K562 (cell line): Measurements from ENCODE around the gene ZMIZ1. TPM values are rescaled to one million over a fixed set of nuclear protein-coding genes. Genes with fewer than 3 reads are reported as not detected.

ENCODE experiments used
- ARID2 ChIP-seq: fragments of 450-650 bp; IDR thresholded peaks from 2 replicates; pipeline ENCODE4 v1.6.1; 2017; ENCODE audit warnings: antibody characterized with exemption, mild to moderate bottlenecking
- ARNT ChIP-seq, 2 experiments: fragments of 450-650 bp; IDR thresholded peaks; 2 replicates each; pipeline ENCODE4 v1.6.1; 2016; ENCODE audit warnings: mild to moderate bottlenecking in 1 of 2
- ATF6 ChIP-seq: sonication (generic); formaldehyde crosslinking; IDR thresholded peaks from 2 replicates; pipeline ENCODE4 v1.4.0; 2020; ENCODE audit warnings: mild to moderate bottlenecking, missing genetic modification reagents
- EWSR1 ChIP-seq: fragments of 450-650 bp; IDR thresholded peaks from 2 replicates; pipeline ENCODE4 v1.6.1; 2018; ENCODE audit warnings: borderline replicate concordance, mild to moderate bottlenecking, low read depth, moderate library complexity; ENCODE audit not compliant: partially characterized antibody
- FIP1L1 ChIP-seq: fragments of 200-400 bp; formaldehyde crosslinking; IDR thresholded peaks from 2 replicates; pipeline ENCODE4 v1.6.1; 2018; ENCODE audit warnings: mild to moderate bottlenecking, low read depth, low read length; ENCODE audit not compliant: poor library complexity, severe bottlenecking
- GTF2A2 ChIP-seq: IDR thresholded peaks from 2 replicates; pipeline ENCODE4 v1.6.1; 2016; ENCODE audit warnings: mild to moderate bottlenecking, missing genetic modification characterization, missing compliant biosample characterization
- KAT7 ChIP-seq: sonication (generic); formaldehyde crosslinking; IDR thresholded peaks from 2 replicates; pipeline ENCODE4 v1.8.0; 2022; ENCODE audit warnings: missing genetic modification reagents, mild to moderate bottlenecking, borderline replicate concordance
- MED1 ChIP-seq: sonication (generic); formaldehyde crosslinking; IDR thresholded peaks from 2 replicates; pipeline ENCODE4 v1.8.1; 2023; ENCODE audit warnings: missing genetic modification reagents, borderline replicate concordance
- MYC ChIP-seq, 2 experiments: fragments of 250-450 bp in 1 of 2; sonication (Bioruptor Pico) in 1 of 2; IDR thresholded peaks; 2 replicates each; pipeline versions ENCODE4 v1.5.1 to v1.6.1; 2012 to 2021; ENCODE audit warnings: low read depth in 2 of 2, borderline replicate concordance in 1 of 2, improper control_type of control experiment in 1 of 2, low read length in 1 of 2, mild to moderate bottlenecking in 1 of 2, moderate library complexity in 1 of 2
- POLR2B ChIP-seq: fragments of 450-650 bp; IDR thresholded peaks from 2 replicates; pipeline ENCODE4 v1.6.1; 2018; ENCODE audit warnings: low read depth; ENCODE audit not compliant: partially characterized antibody
- PYGO2 ChIP-seq: fragments of 450-650 bp; IDR thresholded peaks from 2 replicates; pipeline ENCODE4 v1.6.1; 2016; ENCODE audit warnings: mild to moderate bottlenecking, missing genetic modification characterization, moderate library complexity, missing compliant biosample characterization
- RAD51 ChIP-seq: fragments of 450-650 bp; IDR thresholded peaks from 2 replicates; pipeline ENCODE4 v1.7.1; 2016; ENCODE audit warnings: low read depth, mild to moderate bottlenecking, borderline replicate concordance
- RHOXF2B ChIP-seq: fragments of 250-450 bp; sonication (Bioruptor Pico); conservative IDR thresholded peaks from 2 replicates; pipeline ENCODE4 v1.5.1; 2021
- SMAD3 ChIP-seq: fragments of 450-650 bp; formaldehyde crosslinking; conservative IDR thresholded peaks from 2 replicates; pipeline ENCODE4 v1.4.0; 2020; ENCODE audit warnings: mild to moderate bottlenecking
- TARDBP ChIP-seq: fragments of 450-650 bp; IDR thresholded peaks from 2 replicates; pipeline ENCODE4 v1.6.1; 2016
- TRIM24 ChIP-seq, 2 experiments: fragments of 450-650 bp; IDR thresholded peaks; 2 replicates each; pipeline ENCODE4 v1.6.1; 2016
- XRCC3 ChIP-seq: fragments of 450-650 bp; IDR thresholded peaks from 2 replicates; pipeline ENCODE4 v1.6.1; 2017; ENCODE audit warnings: mild to moderate bottlenecking, moderate library complexity
- ZBTB1 ChIP-seq: sonication (generic); formaldehyde crosslinking; IDR thresholded peaks from 2 replicates; pipeline ENCODE4 v1.8.1; 2023; ENCODE audit warnings: missing genetic modification reagents, low read depth, mild to moderate bottlenecking, borderline replicate concordance
- ZEB2 ChIP-seq: fragments of 450-650 bp; IDR thresholded peaks from 2 replicates; pipeline ENCODE4 v1.6.1; 2016
- ZHX1 ChIP-seq: fragments of 150-350 bp; conservative IDR thresholded peaks from 2 replicates; pipeline ENCODE4 v1.6.1; 2014; ENCODE audit warnings: low read length
- ZNF436 ChIP-seq: fragments of 250-450, 450-650 bp; sonication (Bioruptor Pico); formaldehyde crosslinking; IDR thresholded peaks from 2 replicates; pipeline ENCODE4 v1.7.0; 2020; ENCODE audit warnings: mild to moderate bottlenecking
- ZNF699 ChIP-seq: fragments of 250-450 bp; sonication (Bioruptor Pico); IDR thresholded peaks from 2 replicates; pipeline ENCODE4 v1.8.0; 2021; ENCODE audit warnings: mild to moderate bottlenecking, moderate library complexity; ENCODE audit not compliant: insufficient replicate concordance
- polyA plus RNA-seq, 8 experiments: library from polyadenylated mRNA; depleted of rRNA in 4 of 8; stranded (reverse) in 5 of 8; unstranded in 3 of 8; fragments of >200 nt; fragmentation: Nextera tagmentation in 2 of 8; fragmentation: Illumina TruSeq in 1 of 8; extraction: Ambion mirVana in 2 of 8; extraction: Trizol in 1 of 8; gene quantifications; 2 replicates each; pipeline versions ENCODE4 v1.2.1 to v1.2.3, GENCODE V29; 2011 to 2014; ENCODE audit warnings: inconsistent platforms in 1 of 8, missing spikeins in 1 of 8
- total RNA-seq, 7 experiments: library from RNA; depleted of rRNA in 6 of 7; stranded (reverse); fragments of >200 nt in 6 of 7; fragmentation: Illumina TruSeq in 2 of 7; extraction: Trizol in 2 of 7; gene quantifications; 2 replicates each; pipeline versions ENCODE4 v1.2.1 to v1.2.3, GENCODE V29; 2011 to 2021; ENCODE audit warnings: low replicate concordance in 1 of 7
- TF ChIP-seq, protein P1 (sequence below): sonication (generic); formaldehyde crosslinking; IDR thresholded peaks from 2 replicates; pipeline ENCODE4 v1.8.0; 2022; ENCODE audit warnings: mild to moderate bottlenecking, low read depth, missing genetic modification reagents

The ZMIZ1 gene
- total and polyA plus RNA-seq, 9 of the 15 experiments (the other 6 are each of a cell fraction or from before 2014, with no cell fraction given), result 1.0 to 37.3 (median 4.3) TPM

GRCh38 chr10:79195091-79195923, 126.5 kb downstream of the ZMIZ1 start (continued):
- no peak for TF ChIP-seq TRIM24 (IDR thresholded peaks at IDR 0.05)
- no peak for TF ChIP-seq SMAD3 (CRISPR knock-in tag)
- no peak for TF ChIP-seq POLR2B
- peak; percentile 50 for TF ChIP-seq FIP1L1
- no peak for TF ChIP-seq ARNT (IDR thresholded peaks at IDR 0.05)
- TF ChIP-seq KAT7, result peak; percentile 85; the same call in 1 of the 2 replicates
- no peak for TF ChIP-seq ZNF699
- peak; percentile 69; the same call in 1 of the 2 replicates for TF ChIP-seq ATF6 (CRISPR knock-in tag)
- TF ChIP-seq ARID2, result peak; percentile 94
- no peak for TF ChIP-seq ZHX1
- TF ChIP-seq ZNF436, result no peak
- TF ChIP-seq TARDBP, result 0 out of 2 replicates have a peak, but pooled peaks have one; percentile 66
- no peak for TF ChIP-seq GTF2A2 (tag)
- no peak for TF ChIP-seq XRCC3
- TF ChIP-seq, protein P1, sequence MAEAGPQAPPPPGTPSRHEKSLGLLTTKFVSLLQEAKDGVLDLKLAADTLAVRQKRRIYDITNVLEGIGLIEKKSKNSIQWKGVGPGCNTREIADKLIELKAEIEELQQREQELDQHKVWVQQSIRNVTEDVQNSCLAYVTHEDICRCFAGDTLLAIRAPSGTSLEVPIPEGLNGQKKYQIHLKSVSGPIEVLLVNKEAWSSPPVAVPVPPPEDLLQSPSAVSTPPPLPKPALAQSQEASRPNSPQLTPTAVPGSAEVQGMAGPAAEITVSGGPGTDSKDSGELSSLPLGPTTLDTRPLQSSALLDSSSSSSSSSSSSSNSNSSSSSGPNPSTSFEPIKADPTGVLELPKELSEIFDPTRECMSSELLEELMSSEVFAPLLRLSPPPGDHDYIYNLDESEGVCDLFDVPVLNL (CRISPR knock-in tag), result no peak
- peak; percentile 69; the same call in 1 of the 2 replicates for TF ChIP-seq MYC (IDR thresholded peaks at IDR 0.05; ENCODE audit: low read depth, low read length)
- no peak for TF ChIP-seq MYC (CRISPR knock-in tag; IDR thresholded peaks at IDR 0.05; ENCODE audit: borderline replicate concordance, low read depth)
- no peak for TF ChIP-seq RHOXF2B
- no peak for TF ChIP-seq RAD51
- TF ChIP-seq PYGO2 (tag), result no peak
- no peak for TF ChIP-seq EWSR1
- no peak; the same call in 1 of the 2 replicates for TF ChIP-seq ZEB2
- no peak for TF ChIP-seq ZBTB1 (CRISPR knock-in tag)
- TF ChIP-seq MED1 (CRISPR knock-in tag), result no peak
